HepG2 (cell line): ENCODE measurements around the gene MLH1. TPM values are rescaled to one million over a fixed set of nuclear protein-coding genes. Genes with fewer than 3 reads are reported as not detected.

Experiments
- ATF7 ChIP-seq, 2 experiments: fragments of 450-650 bp in 1 of 2; sonication (generic) in 1 of 2; formaldehyde crosslinking in 1 of 2; IDR thresholded peaks; 2 replicates each; pipeline versions ENCODE4 v1.4.0 to v1.6.1; 2016 to 2020; ENCODE audit warnings: antibody characterized with exemption in 1 of 2, mild to moderate bottlenecking in 1 of 2, missing genetic modification reagents in 1 of 2
- CEBPB ChIP-seq: IDR thresholded peaks from 2 replicates; pipeline ENCODE4 v1.6.1; 2011; ENCODE audit warnings: low read depth, low read length, improper control_type of control experiment, borderline replicate concordance
- FOXK2 ChIP-seq: fragments of 450-650 bp; IDR thresholded peaks from 2 replicates; pipeline ENCODE4 v1.6.1; 2016
- HMGA1 ChIP-seq: sonication (generic); formaldehyde crosslinking; conservative IDR thresholded peaks from 2 replicates; pipeline ENCODE4 v1.4.0; 2020; ENCODE audit warnings: missing genetic modification reagents
- HNF1B ChIP-seq: sonication (generic); formaldehyde crosslinking; IDR thresholded peaks from 2 replicates; pipeline ENCODE4 v1.5.1; 2020; ENCODE audit warnings: mild to moderate bottlenecking, moderate library complexity, missing genetic modification reagents
- HOXA9 ChIP-seq: sonication (generic); formaldehyde crosslinking; IDR thresholded peaks from 2 replicates; pipeline ENCODE4 v1.8.1; 2022; ENCODE audit warnings: missing genetic modification reagents, mild to moderate bottlenecking, moderate library complexity, borderline replicate concordance
- IRF2 ChIP-seq: IDR thresholded peaks from 2 replicates; pipeline ENCODE4 v1.6.1; 2018; ENCODE audit warnings: missing genetic modification reagents, missing compliant biosample characterization
- KAT8 ChIP-seq: IDR thresholded peaks from 2 replicates; pipeline ENCODE4 v1.6.1; 2016; ENCODE audit warnings: missing genetic modification reagents, missing compliant biosample characterization
- KLF16 ChIP-seq, 2 experiments: sonication (generic) in 1 of 2; formaldehyde crosslinking in 1 of 2; IDR thresholded peaks; 2 replicates each; pipeline versions ENCODE4 v1.6.1 to v1.8.0; 2016 to 2023; ENCODE audit warnings: missing genetic modification reagents in 2 of 2, missing compliant biosample characterization in 1 of 2
- MYPOP ChIP-seq: sonication (generic); formaldehyde crosslinking; IDR thresholded peaks from 2 replicates; pipeline ENCODE4 v1.8.1; 2023; ENCODE audit warnings: mild to moderate bottlenecking, moderate library complexity, missing genetic modification reagents
- PLRG1 ChIP-seq: fragments of 450-650 bp; conservative IDR thresholded peaks from 2 replicates; pipeline ENCODE4 v1.6.1; 2016
- PLSCR1 ChIP-seq: sonication (generic); formaldehyde crosslinking; IDR thresholded peaks from 2 replicates; pipeline ENCODE4 v1.5.0; 2020; ENCODE audit warnings: missing genetic modification reagents, mild to moderate bottlenecking, borderline replicate concordance
- POLR2AphosphoS2 ChIP-seq: IDR thresholded peaks from 2 replicates; pipeline ENCODE4 v1.6.1; 2011; ENCODE audit warnings: low read depth, low read length, improper control_type of control experiment
- SIN3B ChIP-seq: fragments of 150-350 bp; IDR thresholded peaks from 2 replicates; pipeline ENCODE4 v1.6.1; 2014; ENCODE audit warnings: low read length
- SRSF9 ChIP-seq: fragments of 200-400 bp; formaldehyde crosslinking; IDR thresholded peaks from 2 replicates; pipeline ENCODE4 v1.6.1; 2018; ENCODE audit warnings: borderline replicate concordance, mild to moderate bottlenecking, low read depth, low read length; ENCODE audit not compliant: insufficient read depth, poor library complexity, severe bottlenecking
- STAT5B ChIP-seq: sonication (generic); formaldehyde crosslinking; IDR thresholded peaks from 2 replicates; pipeline ENCODE4 v1.4.0; 2020; ENCODE audit warnings: missing genetic modification reagents
- TARDBP ChIP-seq: sonication (generic); formaldehyde crosslinking; IDR thresholded peaks from 2 replicates; pipeline ENCODE4 v1.8.0; 2022; ENCODE audit warnings: mild to moderate bottlenecking, missing genetic modification reagents
- ZBTB43 ChIP-seq: sonication (generic); formaldehyde crosslinking; conservative IDR thresholded peaks from 2 replicates; pipeline ENCODE4 v1.4.0; 2020; ENCODE audit warnings: missing genetic modification reagents
- ZFP36L2 ChIP-seq: sonication (generic); formaldehyde crosslinking; IDR thresholded peaks from 2 replicates; pipeline ENCODE4 v1.4.0; 2020; ENCODE audit warnings: missing genetic modification reagents
- ZNF264 ChIP-seq: sonication (generic); formaldehyde crosslinking; IDR thresholded peaks from 2 replicates; pipeline ENCODE4 v1.4.0; 2020; ENCODE audit warnings: missing genetic modification reagents
- ZNF703 ChIP-seq: sonication (generic); formaldehyde crosslinking; IDR thresholded peaks from 2 replicates; pipeline ENCODE4 v1.5.1; 2020; ENCODE audit warnings: missing genetic modification reagents, mild to moderate bottlenecking, moderate library complexity, borderline replicate concordance
- ZNF841 ChIP-seq: sonication (generic); formaldehyde crosslinking; IDR thresholded peaks from 2 replicates; pipeline ENCODE4 v1.8.1; 2023; ENCODE audit warnings: missing genetic modification reagents, borderline replicate concordance
- ZSCAN31 ChIP-seq: sonication (generic); formaldehyde crosslinking; IDR thresholded peaks from 2 replicates; pipeline ENCODE4 v1.5.0; 2020; ENCODE audit warnings: low read depth, mild to moderate bottlenecking, missing genetic modification reagents
- polyA plus RNA-seq, 8 experiments: library from polyadenylated mRNA; depleted of rRNA in 3 of 8; stranded (reverse) in 7 of 8; unstranded in 1 of 8; fragments of >200 nt; fragmentation: Illumina TruSeq in 4 of 8; extraction: Trizol in 4 of 8; gene quantifications; 2 replicates each; pipeline versions ENCODE4 v1.2.1 to v1.2.3, GENCODE V29; 2011 to 2016; ENCODE audit warnings: low read depth in 4 of 8, missing spikeins in 1 of 8, mixed read lengths in 1 of 8; ENCODE audit not compliant: insufficient read depth in 1 of 8
- total RNA-seq, 5 experiments: library from RNA; depleted of rRNA; stranded (reverse); fragments of >200 nt; fragmentation: Illumina TruSeq; extraction: Trizol; gene quantifications; 2 replicates each; pipeline ENCODE4 v1.2.3, GENCODE V29; 2016; ENCODE audit warnings: low read depth in 1 of 5

The MLH1 gene
- total and polyA plus RNA-seq, 2 of the 13 experiments (the other 11 are each of a cell fraction or from before 2014, with no cell fraction given), result 29.5 to 70.8 TPM

- TF ChIP-seq POLR2AphosphoS2 (no peak), IRF2 (CRISPR knock-in tag) (no peak), SRSF9 (no peak), KLF16 (CRISPR knock-in tag; IDR thresholded peaks at IDR 0.05) (no peak), CEBPB (no peak), KAT8 (no peak), ZNF703 (CRISPR knock-in tag) (no peak), MYPOP (CRISPR knock-in tag) (no peak), PLSCR1 (CRISPR knock-in tag) (no peak), ZSCAN31 (CRISPR knock-in tag) (no peak), ATF7 (IDR thresholded peaks at IDR 0.05) (no peak), ATF7 (CRISPR knock-in tag; IDR thresholded peaks at IDR 0.05) (no peak), ZFP36L2 (CRISPR knock-in tag) (no peak), HOXA9 (CRISPR knock-in tag) (no peak), STAT5B (CRISPR knock-in tag) (no peak), SIN3B (no peak), ZNF264 (no peak), PLRG1 (no peak), HMGA1 (CRISPR knock-in tag) (no peak), FOXK2 (no peak), TARDBP (CRISPR knock-in tag) (no peak), ZNF841 (no peak), ZBTB43 (CRISPR knock-in tag) (no peak), HNF1B (CRISPR knock-in tag) (no peak)
Measured at GRCh38 chr3:37082317-37082716, 89.0 kb downstream of the MLH1 start (continued).
